GM21381 (cell line): ENCODE results near the gene PC.
"Not testable (repeated sequence)": the region's sequence is repeated elsewhere in the genome, so short reads cannot be mapped to it uniquely, and the experiment has no call there.

Experiments
- ATAC-seq: cut with Tn5 transposase; IDR thresholded peaks from one replicate; pipeline ENCODE4 v1.9.1; 2021; ENCODE audit warnings: mild to moderate bottlenecking, moderate library complexity; ENCODE audit not compliant: unreplicated experiment

The PC gene

GRCh38 chr11:66981976-66982578 lies 23.9 kb upstream of the PC start:
- no peak for ATAC-seq

GRCh38 chr11:66979336-66979980 lies 21.3 kb upstream of the PC start:
- ATAC-seq = no peak

GRCh38 chr11:66978717-66979116 lies 20.5 kb upstream of the PC start:
- ATAC-seq = no peak

- no peak for ATAC-seq
These were observed 20.0 kb upstream of the PC start for GRCh38 chr11:66978229-66978628.

- ATAC-seq = no peak
These were observed 18.7 kb upstream of the PC start for GRCh38 chr11:66976925-66977324.

- ATAC-seq = no peak
These were observed 17.9 kb upstream of the PC start for GRCh38 chr11:66976028-66976467.

GRCh38 chr11:66975405-66976027 lies 17.3 kb upstream of the PC start:
- ATAC-seq = no peak

GRCh38 chr11:66974724-66975404 lies 16.7 kb upstream of the PC start, which contains the start of gene C11orf86:
Gene C11orf86, plus strand, starts transcription at chr11:66975304. Its CDS starts 59 bp downstream, at chr11:66975363.
- no peak for ATAC-seq

- ATAC-seq = no peak
These were observed 15.9 kb upstream of the PC start for GRCh38 chr11:66973956-66974580.

GRCh38 chr11:66971488-66971887 lies 13.3 kb upstream of the PC start:
- no peak for ATAC-seq

GRCh38 chr11:66970807-66971442 lies 12.7 kb upstream of the PC start:
- ATAC-seq = no peak

- no peak for ATAC-seq
These were observed 12.2 kb upstream of the PC start for GRCh38 chr11:66970371-66970806.

- ATAC-seq = no peak
These were observed 11.5 kb upstream of the PC start for GRCh38 chr11:66969584-66970225.

GRCh38 chr11:66967670-66968425 lies 9.7 kb upstream of the PC start:
- ATAC-seq = no peak

- no peak for ATAC-seq
These were observed 8.2 kb upstream of the PC start for GRCh38 chr11:66966351-66966750.

- no peak for ATAC-seq
These were observed 6.3 kb upstream of the PC start for GRCh38 chr11:66964495-66964894.

GRCh38 chr11:66962801-66963200 lies 4.6 kb upstream of the PC start:
- ATAC-seq = no peak

GRCh38 chr11:66962247-66962646 lies 4.1 kb upstream of the PC start:
- ATAC-seq = no peak

GRCh38 chr11:66961691-66962213 lies 3.6 kb upstream of the PC start:
- ATAC-seq = not testable (repeated sequence)
